Memory B cell (primary cell): ENCODE measurements around the gene VCL.

Source experiments
- ATAC-seq: fragments of 150-1000 bp; cut with Tn5 transposase; 2 replicates; pipeline ENCODE4 v1.10.0; 2021; ENCODE audit warnings: low read depth, mild to moderate bottlenecking, moderate library complexity
- DNase-seq, 2 donors: peaks; one replicate each; pipeline ENCODE4 v3.0.0; 2022; ENCODE audit warnings: low spot score in 2 of 2
- H3K27ac Mint-ChIP-seq: one replicate; pipeline ENCODE4 v1.8.0; 2022; ENCODE audit warnings: mild to moderate bottlenecking, moderate library complexity, mixed read lengths
- H3K27me3 Mint-ChIP-seq: one replicate; pipeline ENCODE4 v1.8.0; 2022; ENCODE audit warnings: mixed read lengths
- H3K36me3 Mint-ChIP-seq: one replicate; pipeline ENCODE4 v1.8.0; 2022; ENCODE audit warnings: mild to moderate bottlenecking, mixed read lengths
- H3K4me1 Mint-ChIP-seq: one replicate; pipeline ENCODE4 v1.8.0; 2022; ENCODE audit warnings: mixed read lengths
- H3K4me3 Mint-ChIP-seq: one replicate; pipeline ENCODE4 v1.8.0; 2022; ENCODE audit warnings: mild to moderate bottlenecking, moderate library complexity, mixed read lengths
- H3K9me3 Mint-ChIP-seq: one replicate; pipeline ENCODE4 v1.8.0; 2022; ENCODE audit warnings: mixed read lengths

The VCL gene

DNA sequence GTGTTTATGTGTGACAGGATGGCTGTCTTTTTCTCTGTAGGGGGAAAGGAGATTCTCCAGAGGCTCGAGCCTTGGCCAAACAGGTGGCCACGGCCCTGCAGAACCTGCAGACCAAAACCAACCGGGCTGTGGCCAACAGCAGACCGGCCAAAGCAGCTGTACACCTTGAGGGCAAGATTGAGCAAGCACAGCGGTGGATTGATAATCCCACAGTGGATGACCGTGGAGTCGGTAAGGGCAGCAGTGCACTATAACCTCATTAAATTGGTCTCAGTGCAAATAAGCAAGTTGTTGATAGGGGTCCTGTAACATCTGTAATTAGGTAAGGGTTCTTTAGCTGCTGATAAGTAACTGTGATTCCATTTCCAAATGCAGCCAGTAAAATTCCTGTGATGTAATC is 96.3 kb downstream of the VCL start:
- peaks cover 46% of the 10 kb centered on the region for H3K36me3 Mint-ChIP-seq
- H3K27ac Mint-ChIP-seq, result peak overlapping the region; percentile 38
- ATAC-seq (no peak), DNase-seq (no peak)
- no peaks in the 10 kb centered on the region for H3K9me3 Mint-ChIP-seq
- no peak overlapping the region for H3K4me3 Mint-ChIP-seq
- H3K27me3 Mint-ChIP-seq, result no peaks in the 10 kb centered on the region
- peaks cover 20% of the 10 kb centered on the region for H3K4me1 Mint-ChIP-seq

DNA sequence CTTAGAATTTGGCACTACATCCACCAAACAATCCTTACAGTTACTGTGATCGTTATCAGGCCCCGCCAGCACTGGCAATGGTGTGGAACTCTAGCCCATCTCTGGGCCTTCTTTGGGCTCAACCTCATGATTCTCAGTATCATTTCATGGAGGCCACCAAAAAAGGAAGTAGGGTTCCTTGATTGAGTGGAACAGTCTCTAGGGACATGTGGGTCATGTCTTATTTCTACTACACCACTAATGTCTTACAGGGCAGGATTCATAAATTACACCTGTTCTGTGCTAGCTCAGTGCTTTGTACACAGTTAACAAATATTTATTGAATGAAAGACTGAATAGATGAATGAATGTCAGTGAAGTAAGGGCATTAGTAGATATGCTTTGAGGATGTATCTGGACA is 98.9 kb downstream of the VCL start:
- H3K9me3 Mint-ChIP-seq, result no peaks in the 10 kb centered on the region
- no peaks in the 10 kb centered on the region for H3K27me3 Mint-ChIP-seq
- H3K36me3 Mint-ChIP-seq, result peaks cover 44% of the 10 kb centered on the region
- peak in 1 of 2 donors; percentile 37 for DNase-seq
- peak overlapping the region; percentile 87 for H3K27ac Mint-ChIP-seq
- peaks cover 22% of the 10 kb centered on the region for H3K4me1 Mint-ChIP-seq
- ATAC-seq, result peak; percentile 97
- no peak overlapping the region for H3K4me3 Mint-ChIP-seq

DNA sequence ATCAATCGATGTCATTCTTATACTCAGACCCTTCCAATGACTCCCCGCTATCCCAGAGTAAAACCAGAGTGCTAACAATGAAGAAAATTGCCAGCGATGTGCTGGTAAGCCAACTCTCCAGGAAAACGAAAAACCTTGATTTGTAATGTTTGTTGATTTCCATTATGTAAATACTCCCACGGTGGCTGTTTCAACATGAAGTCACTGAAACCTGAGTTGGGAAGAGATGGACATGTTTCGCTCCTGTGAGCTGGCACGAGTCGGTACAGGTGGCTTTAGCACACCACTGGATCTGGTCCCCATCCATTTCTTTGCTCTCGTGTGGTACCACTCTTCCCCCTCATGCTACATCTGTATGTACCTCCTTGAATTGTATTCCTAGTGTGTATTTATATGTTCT is 99.9 kb downstream of the VCL start:
- DNase-seq (no peak), ATAC-seq (no peak)
- H3K9me3 Mint-ChIP-seq, result no peaks in the 10 kb centered on the region
- H3K4me1 Mint-ChIP-seq, result peaks cover 22% of the 10 kb centered on the region
- no peak overlapping the region for H3K4me3 Mint-ChIP-seq
- H3K36me3 Mint-ChIP-seq, result peaks cover 44% of the 10 kb centered on the region
- peak overlapping the region; percentile 87 for H3K27ac Mint-ChIP-seq
- H3K27me3 Mint-ChIP-seq, result no peaks in the 10 kb centered on the region

DNA sequence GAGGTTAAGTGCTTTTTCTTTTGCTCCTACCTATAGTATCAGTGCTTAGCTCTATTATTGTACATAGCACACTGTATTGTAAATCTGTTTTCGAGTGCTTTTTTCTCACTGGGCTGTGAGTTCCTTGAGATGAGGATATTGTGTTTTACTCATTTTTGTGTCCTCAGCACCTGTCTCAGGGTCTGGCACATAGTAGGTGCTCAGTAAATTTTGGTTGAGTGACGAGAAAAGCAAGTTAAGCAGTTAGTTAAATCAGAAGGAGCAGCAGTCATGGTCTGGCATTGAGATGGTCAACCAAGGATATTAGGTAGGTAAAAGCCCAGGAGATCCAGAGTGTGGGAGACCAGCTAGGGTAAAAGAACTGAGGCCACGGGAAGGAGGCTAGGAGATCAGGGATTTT is 101.5 kb downstream of the VCL start:
- Mint-ChIP-seq H3K4me1 (peaks cover 22% of the 10 kb centered on the region), H3K4me3 (no peak overlapping the region), H3K27ac (peak overlapping the region; percentile 49), H3K36me3 (peaks cover 48% of the 10 kb centered on the region), H3K9me3 (no peaks in the 10 kb centered on the region), H3K27me3 (no peaks in the 10 kb centered on the region)
- ATAC-seq, result no peak
- DNase-seq, result no peak

- Mint-ChIP-seq H3K27me3 (no peaks in the 10 kb centered on the region), H3K4me3 (no peak overlapping the region), H3K27ac (peak overlapping the region; percentile 49), H3K9me3 (no peaks in the 10 kb centered on the region), H3K36me3 (peaks cover 47% of the 10 kb centered on the region), H3K4me1 (peaks cover 22% of the 10 kb centered on the region)
- no peak for ATAC-seq
- DNase-seq, result no peak
Measured at GRCh38 chr10:74099836-74100235, 101.9 kb downstream of the VCL start.

GRCh38 chr10:74103560-74104258 is 105.8 kb downstream of the VCL start:
- no peak overlapping the region for H3K27ac Mint-ChIP-seq
- peaks cover 5% of the 10 kb centered on the region for H3K4me1 Mint-ChIP-seq
- ATAC-seq (no peak), DNase-seq (no peak)
- H3K27me3 Mint-ChIP-seq, result no peaks in the 10 kb centered on the region
- no peaks in the 10 kb centered on the region for H3K9me3 Mint-ChIP-seq
- no peak overlapping the region for H3K4me3 Mint-ChIP-seq
- peaks cover 43% of the 10 kb centered on the region for H3K36me3 Mint-ChIP-seq

GRCh38 chr10:74104480-74104879 is 106.6 kb downstream of the VCL start:
- Mint-ChIP-seq H3K27me3 (no peaks in the 10 kb centered on the region), H3K4me1 (no peaks in the 10 kb centered on the region), H3K36me3 (peaks cover 37% of the 10 kb centered on the region), H3K27ac (no peak overlapping the region), H3K4me3 (no peak overlapping the region), H3K9me3 (no peaks in the 10 kb centered on the region)
- DNase-seq, result no peak
- no peak for ATAC-seq

DNA sequence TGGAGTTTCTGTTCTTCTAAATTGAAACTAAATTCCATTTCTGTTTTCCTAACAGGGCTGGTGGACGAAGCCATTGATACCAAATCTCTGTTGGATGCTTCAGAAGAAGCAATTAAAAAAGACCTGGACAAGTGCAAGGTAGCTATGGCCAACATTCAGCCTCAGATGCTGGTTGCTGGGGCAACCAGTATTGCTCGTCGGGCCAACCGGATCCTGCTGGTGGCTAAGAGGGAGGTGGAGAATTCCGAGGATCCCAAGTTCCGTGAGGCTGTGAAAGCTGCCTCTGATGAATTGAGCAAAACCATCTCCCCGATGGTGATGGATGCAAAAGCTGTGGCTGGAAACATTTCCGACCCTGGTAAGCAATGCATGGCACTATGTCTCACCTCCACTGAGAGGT is 107.1 kb downstream of the VCL start:
- H3K27ac Mint-ChIP-seq, result no peak overlapping the region
- no peaks in the 10 kb centered on the region for H3K9me3 Mint-ChIP-seq
- peaks cover 35% of the 10 kb centered on the region for H3K36me3 Mint-ChIP-seq
- no peak for DNase-seq
- no peak overlapping the region for H3K4me3 Mint-ChIP-seq
- H3K4me1 Mint-ChIP-seq, result no peaks in the 10 kb centered on the region
- ATAC-seq, result no peak
- no peaks in the 10 kb centered on the region for H3K27me3 Mint-ChIP-seq

GRCh38 chr10:74107391-74107790 is 109.5 kb downstream of the VCL start:
- Mint-ChIP-seq H3K9me3 (no peaks in the 10 kb centered on the region), H3K4me1 (no peaks in the 10 kb centered on the region), H3K4me3 (no peak overlapping the region), H3K27me3 (no peaks in the 10 kb centered on the region), H3K27ac (peak overlapping the region; percentile 62), H3K36me3 (peaks cover 46% of the 10 kb centered on the region)
- ATAC-seq (no peak), DNase-seq (no peak)

DNA sequence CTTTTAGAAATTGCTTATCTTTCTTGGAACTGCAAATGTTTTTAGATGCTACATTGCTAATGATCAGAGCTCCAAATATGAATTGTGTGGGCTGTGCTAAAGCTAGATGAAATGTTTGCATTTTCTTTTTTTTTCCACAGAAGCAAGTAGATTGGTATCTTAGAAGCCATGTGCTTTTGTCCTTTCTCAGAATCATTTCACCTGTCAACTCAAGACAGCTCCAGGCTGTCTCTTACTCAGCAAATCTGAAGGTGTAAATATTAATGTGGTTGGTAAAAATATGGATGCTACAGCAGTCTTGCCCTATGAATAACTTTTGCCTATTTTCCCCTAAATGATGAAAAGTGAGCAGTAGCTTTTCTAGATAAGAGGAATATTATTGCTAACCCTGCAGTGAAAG is 111.5 kb downstream of the VCL start:
- no peak for ATAC-seq
- Mint-ChIP-seq H3K4me1 (no peaks in the 10 kb centered on the region), H3K27ac (peak overlapping the region; percentile 14)

DNA sequence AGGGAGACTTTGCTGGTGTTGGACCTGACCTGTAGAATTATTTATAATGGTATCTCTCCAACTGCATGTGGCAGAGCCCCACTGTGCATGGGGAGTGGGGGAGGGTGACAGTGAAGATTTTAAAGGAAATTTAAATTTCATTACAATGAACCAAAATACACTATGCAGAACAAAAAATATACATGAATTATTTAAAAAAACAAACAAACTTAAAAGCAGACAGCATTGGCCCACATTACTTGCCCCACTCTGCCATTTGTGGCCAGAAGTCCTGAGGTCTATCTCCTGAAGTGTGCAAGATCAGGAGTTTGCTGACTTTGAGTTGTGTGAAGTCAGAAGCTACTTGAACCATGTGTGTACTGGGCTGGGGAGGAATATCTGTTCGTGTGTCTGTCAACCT is 112.2 kb downstream of the VCL start:
- DNase-seq (no peak), ATAC-seq (no peak)
- H3K27me3 Mint-ChIP-seq, result no peaks in the 10 kb centered on the region
- H3K9me3 Mint-ChIP-seq, result no peaks in the 10 kb centered on the region
- no peak overlapping the region for H3K27ac Mint-ChIP-seq
- no peak overlapping the region for H3K4me3 Mint-ChIP-seq
- H3K36me3 Mint-ChIP-seq, result peaks cover 47% of the 10 kb centered on the region
- no peaks in the 10 kb centered on the region for H3K4me1 Mint-ChIP-seq

More for the DNA sequence above, 111.5 kb downstream of the VCL start:
- no peak overlapping the region for H3K4me3 Mint-ChIP-seq
- no peaks in the 10 kb centered on the region for H3K27me3 Mint-ChIP-seq
- peaks cover 49% of the 10 kb centered on the region for H3K36me3 Mint-ChIP-seq
- no peaks in the 10 kb centered on the region for H3K9me3 Mint-ChIP-seq
- DNase-seq, result no peak

DNA sequence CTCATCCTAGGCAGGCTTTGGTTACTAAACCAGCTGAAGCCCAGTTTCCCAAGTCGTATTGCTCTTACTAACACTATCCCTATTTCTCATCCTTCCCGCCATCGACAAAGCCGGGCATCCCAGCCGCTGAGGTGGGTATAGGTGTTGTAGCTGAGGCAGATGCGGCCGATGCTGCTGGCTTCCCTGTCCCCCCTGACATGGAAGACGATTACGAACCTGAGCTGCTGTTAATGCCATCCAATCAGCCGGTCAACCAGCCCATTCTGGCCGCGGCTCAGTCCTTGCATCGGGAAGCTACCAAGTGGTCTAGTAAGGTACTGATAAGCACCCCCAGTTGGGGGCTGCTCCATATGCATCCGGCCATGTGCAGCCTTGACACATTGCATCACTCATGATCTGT is 113.9 kb downstream of the VCL start:
- H3K4me3 Mint-ChIP-seq, result no peak overlapping the region
- H3K27ac Mint-ChIP-seq, result peak overlapping the region; percentile 58
- H3K4me1 Mint-ChIP-seq, result no peaks in the 10 kb centered on the region
- no peaks in the 10 kb centered on the region for H3K27me3 Mint-ChIP-seq
- H3K9me3 Mint-ChIP-seq, result no peaks in the 10 kb centered on the region
- ATAC-seq, result no peak
- peaks cover 50% of the 10 kb centered on the region for H3K36me3 Mint-ChIP-seq
- no peak for DNase-seq

- H3K4me3 Mint-ChIP-seq, result no peak overlapping the region
- H3K27me3 Mint-ChIP-seq, result no peaks in the 10 kb centered on the region
- no peak for ATAC-seq
- peaks cover 45% of the 10 kb centered on the region for H3K36me3 Mint-ChIP-seq
- H3K9me3 Mint-ChIP-seq, result no peaks in the 10 kb centered on the region
- H3K4me1 Mint-ChIP-seq, result peaks cover 2% of the 10 kb centered on the region
- peak overlapping the region; percentile 15 for H3K27ac Mint-ChIP-seq
- no peak for DNase-seq
Measured at GRCh38 chr10:74113546-74113945, 115.6 kb downstream of the VCL start.

DNA sequence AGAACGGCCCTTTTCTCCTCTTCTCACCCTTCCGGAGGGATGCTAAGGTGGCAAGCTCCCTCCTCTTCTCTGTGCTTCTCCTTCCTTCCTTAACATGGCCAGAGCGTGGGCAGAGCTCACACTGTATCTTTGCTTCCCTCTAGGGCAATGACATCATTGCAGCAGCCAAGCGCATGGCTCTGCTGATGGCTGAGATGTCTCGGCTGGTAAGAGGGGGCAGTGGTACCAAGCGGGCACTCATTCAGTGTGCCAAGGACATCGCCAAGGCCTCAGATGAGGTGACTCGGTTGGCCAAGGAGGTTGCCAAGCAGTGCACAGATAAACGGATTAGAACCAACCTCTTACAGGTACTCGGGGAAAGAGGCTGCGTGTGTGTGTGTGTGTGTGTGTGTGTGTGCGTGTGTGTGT is 116.1 kb downstream of the VCL start:
- ATAC-seq (no peak), DNase-seq (no peak)
- H3K4me3 Mint-ChIP-seq, result no peak overlapping the region
- H3K36me3 Mint-ChIP-seq, result peaks cover 48% of the 10 kb centered on the region
- H3K27me3 Mint-ChIP-seq, result no peaks in the 10 kb centered on the region
- peak overlapping the region; percentile 15 for H3K27ac Mint-ChIP-seq
- H3K9me3 Mint-ChIP-seq, result no peaks in the 10 kb centered on the region
- peaks cover 2% of the 10 kb centered on the region for H3K4me1 Mint-ChIP-seq

DNA sequence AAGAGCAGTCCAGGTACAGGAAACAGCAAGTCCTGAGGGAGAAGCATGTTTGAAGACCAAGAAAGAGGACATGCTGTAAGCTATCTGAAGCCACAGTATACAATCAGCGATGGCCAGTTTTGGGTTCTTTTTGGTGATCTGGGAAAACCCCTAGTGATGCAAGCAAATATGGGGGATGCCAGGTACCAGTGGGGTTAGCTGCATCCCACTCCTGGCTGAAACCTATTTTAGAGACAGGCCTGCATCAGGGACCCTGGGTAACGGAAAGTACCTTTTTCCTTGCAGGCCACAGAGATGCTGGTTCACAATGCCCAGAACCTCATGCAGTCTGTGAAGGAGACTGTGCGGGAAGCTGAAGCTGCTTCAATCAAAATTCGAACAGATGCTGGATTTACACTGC is 119.8 kb downstream of the VCL start:
- H3K9me3 Mint-ChIP-seq, result no peaks in the 10 kb centered on the region
- H3K27ac Mint-ChIP-seq, result peak overlapping the region; percentile 63
- no peak overlapping the region for H3K4me3 Mint-ChIP-seq
- H3K27me3 Mint-ChIP-seq, result no peaks in the 10 kb centered on the region
- DNase-seq (no peak), ATAC-seq (peak; percentile 32)
- peaks cover 2% of the 10 kb centered on the region for H3K4me1 Mint-ChIP-seq
- H3K36me3 Mint-ChIP-seq, result peaks cover 48% of the 10 kb centered on the region
